NCI-H446 treated with DMSO at 0.1 percent for 48 hours (cell line): Measurements from ENCODE around the gene ELF5.
A peak's percentile ranks its signal among the peaks of the same experiment; 100 is the strongest.

Experiments
- DNase-seq: peaks from one replicate; lab custom pipeline; 2025; lab: John Stamatoyannopoulos, UW

ELF5 gene

GRCh38 chr11:34522188-34522587 is 8.6 kb upstream of the ELF5 start:
- no peak for DNase-seq

GRCh38 chr11:34521265-34521664 is 7.7 kb upstream of the ELF5 start:
- DNase-seq: no peak

GRCh38 chr11:34519595-34520235 is 6.1 kb upstream of the ELF5 start:
- no peak for DNase-seq

GRCh38 chr11:34516247-34517040 is 2.9 kb upstream of the ELF5 start:
- no peak for DNase-seq

GRCh38 chr11:34514597-34514996 is 1.0 kb upstream of the ELF5 start:
- DNase-seq: no peak

- no peak for DNase-seq
Measured at GRCh38 chr11:34512840-34513681, 533 bp downstream of the ELF5 start.

- DNase-seq: no peak
Measured at GRCh38 chr11:34510673-34511072, 2.9 kb downstream of the ELF5 start.

GRCh38 chr11:34510218-34510617 is 3.4 kb downstream of the ELF5 start:
- DNase-seq: no peak

- DNase-seq: no peak
Measured at GRCh38 chr11:34509336-34509876, 4.2 kb downstream of the ELF5 start.

GRCh38 chr11:34508524-34508923 is 5.1 kb downstream of the ELF5 start:
- DNase-seq: no peak

GRCh38 chr11:34507610-34508009 is 6.0 kb downstream of the ELF5 start:
- DNase-seq: no peak

GRCh38 chr11:34507156-34507555 is 6.4 kb downstream of the ELF5 start:
- DNase-seq: no peak

- DNase-seq: no peak
Measured at GRCh38 chr11:34505874-34506273, 7.7 kb downstream of the ELF5 start.

- no peak for DNase-seq
Measured at GRCh38 chr11:34502949-34503348, 10.6 kb downstream of the ELF5 start.

GRCh38 chr11:34501949-34502348 is 11.6 kb downstream of the ELF5 start:
- DNase-seq: no peak

- DNase-seq: no peak
Measured at GRCh38 chr11:34501500-34501899, 12.1 kb downstream of the ELF5 start.

- DNase-seq: no peak
Measured at GRCh38 chr11:34499719-34500500, 13.7 kb downstream of the ELF5 start.

GRCh38 chr11:34495724-34496377 is 17.7 kb downstream of the ELF5 start:
- peak; percentile 50 for DNase-seq

GRCh38 chr11:34495239-34495723 is 18.3 kb downstream of the ELF5 start:
- no peak for DNase-seq

- DNase-seq: no peak
Measured at GRCh38 chr11:34493926-34494595, 19.5 kb downstream of the ELF5 start.
